Stimulated activated CD4-positive, alpha-beta T cell treated with anti-CD3 and anti-CD28 coated beads, Interleukin-15, amount 100 ng/mL, for 1 hour (primary cell): ENCODE results near the gene SERINC4.
"Not testable (repeated sequence)": the region's sequence is repeated elsewhere in the genome, so short reads cannot be mapped to it uniquely, and the experiment has no call there.

Experiments used
- DNase-seq, 2 donors: peaks; one replicate each; pipeline ENCODE4 v3.0.0-alpha.2; 2020; ENCODE audit warnings: low read depth in 1 of 2, low spot score in 1 of 2

Gene SERINC4

GRCh38 chr15:43762824-43763223 lies 37.2 kb downstream of the SERINC4 start:
- DNase-seq, result no peak

- DNase-seq, result no peak
Measured at GRCh38 chr15:43751885-43752284, 48.1 kb downstream of the SERINC4 start.

- no peak for DNase-seq
Measured at GRCh38 chr15:43749690-43750345, 50.2 kb downstream of the SERINC4 start.

GRCh38 chr15:43748376-43748775 lies 51.6 kb downstream of the SERINC4 start:
- DNase-seq, result no peak

- DNase-seq, result not testable (repeated sequence)
Measured at GRCh38 chr15:43746903-43747309, 53.1 kb downstream of the SERINC4 start.

GRCh38 chr15:43746245-43746902 lies 53.6 kb downstream of the SERINC4 start, which contains the start of gene PDIA3:
Gene PDIA3 (plus strand): TSS chr15:43746438. CDS start chr15:43746540, 102 bp downstream.
- DNase-seq, result peak; percentile 67 to 78
